SKM-1 (cell line): ENCODE data around the gene HINT2.

ENCODE experiments used
- DNase-seq: peaks from one replicate; lab custom pipeline; 2025; ENCODE audit not compliant: unreplicated experiment; lab: John Stamatoyannopoulos, UW

Gene HINT2

GRCh38 chr9:35814841-35815543 lies at the start of gene HINT2:
TSS of gene HINT2 (minus strand) at chr9:35815042. CDS start at chr9:35814979, 63 bp downstream.
- peak; percentile 99 for DNase-seq

- DNase-seq = no peak
Observed at GRCh38 chr9:35863583-35863982, 48.7 kb upstream of the HINT2 start.

- DNase-seq = no peak
Observed at GRCh38 chr9:35862328-35862727, 47.5 kb upstream of the HINT2 start.

GRCh38 chr9:35861161-35861897 lies 46.5 kb upstream of the HINT2 start:
- DNase-seq = no peak

- DNase-seq = no peak
Observed at GRCh38 chr9:35859990-35860339, 45.1 kb upstream of the HINT2 start.

GRCh38 chr9:35859310-35859989 lies 44.6 kb upstream of the HINT2 start:
- no peak for DNase-seq

GRCh38 chr9:35858458-35858857 lies 43.6 kb upstream of the HINT2 start:
- no peak for DNase-seq

GRCh38 chr9:35856882-35857281 lies 42.0 kb upstream of the HINT2 start:
- DNase-seq = no peak

GRCh38 chr9:35856206-35856605 lies 41.4 kb upstream of the HINT2 start:
- no peak for DNase-seq

GRCh38 chr9:35854091-35854762 lies 39.4 kb upstream of the HINT2 start:
- DNase-seq = no peak

- DNase-seq = no peak
Observed at GRCh38 chr9:35852876-35853865, 38.3 kb upstream of the HINT2 start.

GRCh38 chr9:35852267-35852815 lies 37.5 kb upstream of the HINT2 start:
- no peak for DNase-seq

GRCh38 chr9:35847792-35848572 lies 33.1 kb upstream of the HINT2 start:
- DNase-seq = no peak

- DNase-seq = no peak
Observed at GRCh38 chr9:35845824-35846771, 31.3 kb upstream of the HINT2 start.

- peak; percentile 96 for DNase-seq
Observed at GRCh38 chr9:35844628-35845270, 29.9 kb upstream of the HINT2 start.

- DNase-seq = no peak
Observed at GRCh38 chr9:35842795-35843194, 28.0 kb upstream of the HINT2 start.

GRCh38 chr9:35842020-35842745 lies 27.3 kb upstream of the HINT2 start:
- no peak for DNase-seq
